GM12864 (cell line): Measurements from ENCODE around the gene WNT7B.

Source experiments
- DNase-seq: peaks from one replicate; pipeline ENCODE4 v3.0.0-alpha.2; 2011; ENCODE audit warnings: low read depth
- H3K4me3 ChIP-seq: 2 replicates; pipeline ENCODE4 v1.5.1; 2011; ENCODE audit warnings: mild to moderate bottlenecking, low read depth, low read length, control low read depth
- TF ChIP-seq, protein P1 (sequence below): IDR thresholded peaks from 2 replicates; pipeline ENCODE4 v1.5.1; 2011; ENCODE audit warnings: low read depth, mild to moderate bottlenecking, moderate library complexity, low read length, control low read depth, inconsistent platforms; ENCODE audit errors: missing control alignments

Gene WNT7B

GRCh38 chr22:45961679-45962433 is 15.1 kb downstream of the WNT7B start:
- H3K4me3 ChIP-seq: no peak overlapping the region
- no peak for DNase-seq
- TF ChIP-seq, protein P1, sequence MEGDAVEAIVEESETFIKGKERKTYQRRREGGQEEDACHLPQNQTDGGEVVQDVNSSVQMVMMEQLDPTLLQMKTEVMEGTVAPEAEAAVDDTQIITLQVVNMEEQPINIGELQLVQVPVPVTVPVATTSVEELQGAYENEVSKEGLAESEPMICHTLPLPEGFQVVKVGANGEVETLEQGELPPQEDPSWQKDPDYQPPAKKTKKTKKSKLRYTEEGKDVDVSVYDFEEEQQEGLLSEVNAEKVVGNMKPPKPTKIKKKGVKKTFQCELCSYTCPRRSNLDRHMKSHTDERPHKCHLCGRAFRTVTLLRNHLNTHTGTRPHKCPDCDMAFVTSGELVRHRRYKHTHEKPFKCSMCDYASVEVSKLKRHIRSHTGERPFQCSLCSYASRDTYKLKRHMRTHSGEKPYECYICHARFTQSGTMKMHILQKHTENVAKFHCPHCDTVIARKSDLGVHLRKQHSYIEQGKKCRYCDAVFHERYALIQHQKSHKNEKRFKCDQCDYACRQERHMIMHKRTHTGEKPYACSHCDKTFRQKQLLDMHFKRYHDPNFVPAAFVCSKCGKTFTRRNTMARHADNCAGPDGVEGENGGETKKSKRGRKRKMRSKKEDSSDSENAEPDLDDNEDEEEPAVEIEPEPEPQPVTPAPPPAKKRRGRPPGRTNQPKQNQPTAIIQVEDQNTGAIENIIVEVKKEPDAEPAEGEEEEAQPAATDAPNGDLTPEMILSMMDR: no peak

DNA sequence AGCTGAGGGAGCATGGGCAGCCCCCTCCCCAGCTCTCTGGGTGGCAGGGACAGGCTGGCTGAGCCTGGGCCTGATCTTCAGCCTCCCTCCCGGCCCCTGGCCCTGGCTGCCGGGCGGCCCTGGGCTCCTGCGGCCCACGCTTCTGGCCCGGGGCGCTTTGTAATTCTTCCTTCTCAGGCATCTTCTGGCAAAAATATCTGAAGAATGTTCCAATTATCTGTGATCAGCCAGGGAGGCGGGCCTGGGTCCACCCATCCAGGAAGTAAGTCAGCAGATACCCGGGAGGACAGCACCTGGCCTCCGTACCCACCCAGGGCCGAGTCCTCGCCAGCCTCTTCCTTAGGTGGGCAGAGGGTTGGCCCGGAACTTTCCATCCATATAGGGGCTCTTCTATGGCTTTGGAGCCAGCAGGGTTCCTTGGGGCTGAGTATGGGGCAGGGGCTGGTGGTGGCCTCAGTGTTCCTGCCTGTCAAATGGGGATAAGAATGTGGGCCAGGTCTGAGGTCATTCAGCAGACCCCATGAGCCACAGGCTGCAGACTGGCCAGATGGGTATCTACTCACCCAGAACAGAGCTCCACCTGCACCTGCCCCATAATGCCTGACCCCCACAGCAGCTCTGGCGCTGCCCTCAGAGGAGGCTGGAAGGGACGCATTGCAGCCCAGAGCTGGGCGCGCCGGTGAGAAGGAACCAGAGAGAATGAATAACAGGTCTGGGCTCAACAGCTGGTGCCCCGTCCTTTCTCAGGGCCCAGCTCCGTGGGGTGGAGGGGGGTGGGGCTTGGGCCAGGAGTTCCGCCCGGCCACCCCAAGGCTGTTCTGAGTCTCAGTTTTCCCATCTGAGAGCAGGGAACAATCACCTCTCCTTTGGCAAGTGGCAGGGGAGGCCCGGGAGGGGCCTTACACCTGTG is 16.2 kb downstream of the WNT7B start:
- no peak overlapping the region for H3K4me3 ChIP-seq
- DNase-seq: no peak
- TF ChIP-seq, protein P1: no peak

- no peak overlapping the region for H3K4me3 ChIP-seq
- TF ChIP-seq, protein P1: no peak
- no peak for DNase-seq
These were observed 17.1 kb downstream of the WNT7B start for GRCh38 chr22:45959719-45960476.

DNA sequence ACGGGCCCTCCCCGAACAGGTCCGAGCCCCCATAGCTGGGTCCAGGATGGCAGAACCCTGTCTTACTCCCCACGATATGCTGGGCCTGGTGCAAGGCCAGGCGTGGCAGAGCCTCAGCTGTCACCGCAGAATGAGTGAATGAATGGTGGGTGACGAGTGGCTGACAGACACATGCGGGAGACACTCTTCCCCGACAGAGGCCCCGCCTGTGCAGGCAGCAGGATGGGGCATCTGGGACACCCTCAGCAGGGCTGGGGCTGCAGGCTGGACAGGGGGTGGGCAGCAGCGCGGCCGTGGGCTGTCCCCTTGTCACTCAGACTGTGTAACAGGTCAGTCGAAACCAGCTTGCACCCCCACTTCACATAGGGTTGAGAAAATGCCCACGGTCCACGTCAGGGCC is 18.0 kb downstream of the WNT7B start:
- DNase-seq: no peak
- no peak overlapping the region for H3K4me3 ChIP-seq
- TF ChIP-seq, protein P1: no peak

DNA sequence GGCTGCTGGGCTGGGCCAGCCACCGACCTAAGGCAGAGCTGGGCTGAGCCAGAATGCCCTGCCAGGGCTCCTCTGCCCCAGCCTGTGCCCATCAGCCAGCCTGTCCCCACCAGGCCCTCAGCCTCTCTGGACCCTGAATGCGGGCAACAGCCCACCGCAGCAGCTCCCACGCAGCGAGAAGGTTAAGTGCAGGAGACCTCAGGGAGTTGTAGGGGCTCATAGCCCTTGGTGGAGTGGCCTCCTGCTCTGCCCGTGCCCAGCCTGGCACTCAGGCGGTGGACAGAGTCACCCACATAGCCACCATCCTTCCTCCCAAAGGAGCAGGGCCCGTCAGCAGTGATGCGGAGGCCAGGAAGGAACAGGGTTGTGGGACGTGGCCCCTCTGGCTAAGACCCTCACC is 19.1 kb downstream of the WNT7B start:
- no peak for DNase-seq
- TF ChIP-seq, protein P1: no peak
- H3K4me3 ChIP-seq: no peak overlapping the region

GRCh38 chr22:45953178-45953577 is 23.8 kb downstream of the WNT7B start:
- TF ChIP-seq, protein P1: no peak
- H3K4me3 ChIP-seq: no peak overlapping the region
- DNase-seq: no peak
